ENCODE data around the gene SYTL5. TPM values are rescaled to one million over a fixed set of nuclear protein-coding genes. Genes with fewer than 3 reads are reported as not detected.

SYTL5 gene
- under 1 TPM; under 0.01 TPM for total RNA-seq

GRCh38 chrX:38006291-38006690 lies at the start of gene SYTL5:
Gene SYTL5 (plus strand): TSS chrX:38006553. CDS start chrX:38033890, 27,337 bp downstream.

Small RNA genes lying within 50 kb of the gene (small RNA-seq; reads per million reads assigned to genes)
- gene MIR548AJ2 = 0 reads per million in 2 donors

Other genes with a start within 250 kb of the SYTL5 start
- gene CYBB, start 226.5 kb upstream of the SYTL5 start, total RNA-seq = not detected
- gene DYNLT3, start 159.0 kb upstream of the SYTL5 start, total RNA-seq = 10 to 100 TPM; 23.0 to 27.9 TPM
- 100 to 1,000 TPM in 1 of 2 donors, 10 to 100 TPM in 1; 96.7 to 191 TPM for gene SRPX, start 214.3 kb downstream of the SYTL5 start, total RNA-seq

Measured in melanocyte of skin (primary cell).